Measurements from ENCODE around the gene PALM.

DNA sequence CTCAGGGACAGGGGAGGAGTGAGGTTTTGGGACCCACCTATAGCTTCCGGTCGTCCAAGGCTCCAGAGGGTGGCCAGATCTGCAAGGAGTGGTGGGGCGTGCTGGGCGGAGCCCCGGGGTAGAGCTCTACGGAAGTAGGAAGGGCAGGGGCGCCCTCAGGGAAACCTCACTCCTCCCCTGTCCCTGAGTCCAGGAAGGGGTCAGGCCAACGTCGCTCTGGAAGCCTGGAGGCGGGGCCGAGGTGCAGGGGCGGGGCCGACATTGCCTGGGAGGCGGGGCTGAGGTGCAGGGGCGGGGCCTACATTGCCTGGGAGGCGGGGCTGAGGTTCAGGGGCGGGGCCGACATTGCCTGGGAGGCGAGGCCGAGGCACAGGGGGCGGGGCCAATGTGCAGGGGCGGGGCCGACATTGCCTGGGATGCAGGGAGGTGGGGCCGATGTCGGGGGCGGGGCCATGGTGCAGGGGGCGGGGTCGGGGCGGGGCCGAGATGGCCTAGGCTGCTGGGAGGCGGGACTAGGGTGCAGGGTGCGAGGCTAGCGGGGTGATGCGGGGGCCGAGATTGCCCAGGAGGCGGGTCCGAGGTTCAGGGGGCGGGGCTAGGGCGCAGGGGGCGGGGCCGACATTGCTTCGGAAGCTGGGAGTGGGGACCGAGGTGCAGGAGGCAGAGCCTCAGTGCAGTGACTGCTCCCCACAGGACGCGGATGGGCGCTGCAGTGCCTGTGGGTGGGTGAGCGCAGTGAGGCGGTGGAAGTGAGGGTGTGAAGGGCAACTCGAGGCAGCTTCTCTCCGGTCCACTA, 4.9 kb upstream of the PALM start:
- TF ChIP-seq, protein P1, sequence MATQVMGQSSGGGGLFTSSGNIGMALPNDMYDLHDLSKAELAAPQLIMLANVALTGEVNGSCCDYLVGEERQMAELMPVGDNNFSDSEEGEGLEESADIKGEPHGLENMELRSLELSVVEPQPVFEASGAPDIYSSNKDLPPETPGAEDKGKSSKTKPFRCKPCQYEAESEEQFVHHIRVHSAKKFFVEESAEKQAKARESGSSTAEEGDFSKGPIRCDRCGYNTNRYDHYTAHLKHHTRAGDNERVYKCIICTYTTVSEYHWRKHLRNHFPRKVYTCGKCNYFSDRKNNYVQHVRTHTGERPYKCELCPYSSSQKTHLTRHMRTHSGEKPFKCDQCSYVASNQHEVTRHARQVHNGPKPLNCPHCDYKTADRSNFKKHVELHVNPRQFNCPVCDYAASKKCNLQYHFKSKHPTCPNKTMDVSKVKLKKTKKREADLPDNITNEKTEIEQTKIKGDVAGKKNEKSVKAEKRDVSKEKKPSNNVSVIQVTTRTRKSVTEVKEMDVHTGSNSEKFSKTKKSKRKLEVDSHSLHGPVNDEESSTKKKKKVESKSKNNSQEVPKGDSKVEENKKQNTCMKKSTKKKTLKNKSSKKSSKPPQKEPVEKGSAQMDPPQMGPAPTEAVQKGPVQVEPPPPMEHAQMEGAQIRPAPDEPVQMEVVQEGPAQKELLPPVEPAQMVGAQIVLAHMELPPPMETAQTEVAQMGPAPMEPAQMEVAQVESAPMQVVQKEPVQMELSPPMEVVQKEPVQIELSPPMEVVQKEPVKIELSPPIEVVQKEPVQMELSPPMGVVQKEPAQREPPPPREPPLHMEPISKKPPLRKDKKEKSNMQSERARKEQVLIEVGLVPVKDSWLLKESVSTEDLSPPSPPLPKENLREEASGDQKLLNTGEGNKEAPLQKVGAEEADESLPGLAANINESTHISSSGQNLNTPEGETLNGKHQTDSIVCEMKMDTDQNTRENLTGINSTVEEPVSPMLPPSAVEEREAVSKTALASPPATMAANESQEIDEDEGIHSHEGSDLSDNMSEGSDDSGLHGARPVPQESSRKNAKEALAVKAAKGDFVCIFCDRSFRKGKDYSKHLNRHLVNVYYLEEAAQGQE (IDR thresholded peaks at IDR 0.05; ENCODE audit: insufficient read depth in 1 of 2, low read depth in 2 of 2, low read length in 2 of 2), result no peak
- TF ChIP-seq TAF1 (IDR thresholded peaks at IDR 0.05; ENCODE audit: borderline replicate concordance, insufficient read depth, low read length) (no peak), POLR2AphosphoS5 (IDR thresholded peaks at IDR 0.05; ENCODE audit: low read depth, low read length) (no peak), SIN3A (IDR thresholded peaks at IDR 0.05; ENCODE audit: borderline replicate concordance, insufficient read depth, low read length) (no peak)

Measured in PFSK-1 (cell line).